Parathyroid adenoma (tissue), 2 donors: ENCODE results near the gene PTPRM.

Experiments used
- H2AFZ ChIP-seq: fragments of 300-600 bp; sonication (generic); one replicate; pipeline ENCODE4 v1.7.0; 2017; ENCODE audit warnings: antibody characterized with exemption, mild to moderate bottlenecking
- H3K27ac ChIP-seq: fragments of 300-600 bp; sonication (generic); one replicate; pipeline ENCODE4 v1.7.0; 2017
- H3K27me3 ChIP-seq: fragments of 300-600 bp; sonication (generic); one replicate; pipeline ENCODE4 v1.7.0; 2017; ENCODE audit warnings: low read length; ENCODE audit not compliant: control insufficient read depth, insufficient read depth
- H3K36me3 ChIP-seq: fragments of 300-600 bp; sonication (generic); one replicate; pipeline ENCODE4 v1.7.0; 2017; ENCODE audit warnings: low read length; ENCODE audit not compliant: control insufficient read depth, insufficient read depth
- H3K4me1 ChIP-seq: fragments of 300-600 bp; sonication (generic); one replicate; pipeline ENCODE4 v1.7.0; 2017; ENCODE audit warnings: control low read depth
- H3K4me2 ChIP-seq: fragments of 300-600 bp; sonication (generic); one replicate; pipeline ENCODE4 v1.7.0; 2017; ENCODE audit warnings: low read length
- H3K4me3 ChIP-seq: fragments of 300-600 bp; sonication (generic); one replicate; pipeline ENCODE4 v1.7.0; 2017; ENCODE audit warnings: low read depth, low read length
- H3K79me2 ChIP-seq: fragments of 300-600 bp; sonication (generic); one replicate; pipeline ENCODE4 v1.7.0; 2017; ENCODE audit warnings: control low read depth
- H3K9ac ChIP-seq: fragments of 300-600 bp; sonication (generic); one replicate; pipeline ENCODE4 v1.7.0; 2017; ENCODE audit warnings: mild to moderate bottlenecking
- H3K9me3 ChIP-seq: fragments of 300-600 bp; sonication (generic); one replicate; pipeline ENCODE4 v1.7.0; 2017; ENCODE audit warnings: low read length; ENCODE audit not compliant: control insufficient read depth
- TF ChIP-seq, protein P1 (sequence below): fragments of 300-600 bp; sonication (generic); IDR thresholded peaks from one replicate; pipeline ENCODE4 v1.7.0; 2017; ENCODE audit warnings: antibody characterized with exemption, mild to moderate bottlenecking
- donor health status: primary hyperparathyroidism.

Gene PTPRM

DNA sequence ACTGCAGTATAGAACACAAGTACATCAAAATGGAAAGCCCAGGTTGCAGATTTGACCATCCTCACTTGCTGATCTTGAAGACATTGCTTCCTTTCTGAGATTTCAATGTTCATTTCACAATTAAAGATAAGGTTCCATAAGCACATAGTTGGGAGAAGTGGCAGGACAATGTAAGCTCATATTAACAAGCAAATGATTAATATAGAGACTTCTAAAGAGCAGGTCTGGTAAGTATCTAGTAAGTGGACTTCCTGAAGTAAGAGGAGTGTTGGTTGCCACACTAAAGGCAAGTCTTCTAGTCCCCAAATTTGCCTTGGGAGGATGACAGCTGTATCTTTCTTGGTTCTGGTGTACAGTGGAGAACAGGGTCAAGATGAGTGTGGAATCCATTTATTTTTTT is 1.4 kb upstream of the PTPRM start:
- Histone ChIP-seq H3K4me2 (no peak overlapping the region), H3K79me2 (peaks cover 4% of the 10 kb centered on the region), H3K36me3 (no peaks in the 10 kb centered on the region), H2AFZ (peak overlapping the region; percentile 89), H3K27ac (peak overlapping the region; percentile 72), H3K9ac (no peak overlapping the region), H3K9me3 (no peaks in the 10 kb centered on the region), H3K4me1 (peaks cover 8% of the 10 kb centered on the region), H3K27me3 (no peaks in the 10 kb centered on the region), H3K4me3 (no peak overlapping the region)
- TF ChIP-seq, protein P1, sequence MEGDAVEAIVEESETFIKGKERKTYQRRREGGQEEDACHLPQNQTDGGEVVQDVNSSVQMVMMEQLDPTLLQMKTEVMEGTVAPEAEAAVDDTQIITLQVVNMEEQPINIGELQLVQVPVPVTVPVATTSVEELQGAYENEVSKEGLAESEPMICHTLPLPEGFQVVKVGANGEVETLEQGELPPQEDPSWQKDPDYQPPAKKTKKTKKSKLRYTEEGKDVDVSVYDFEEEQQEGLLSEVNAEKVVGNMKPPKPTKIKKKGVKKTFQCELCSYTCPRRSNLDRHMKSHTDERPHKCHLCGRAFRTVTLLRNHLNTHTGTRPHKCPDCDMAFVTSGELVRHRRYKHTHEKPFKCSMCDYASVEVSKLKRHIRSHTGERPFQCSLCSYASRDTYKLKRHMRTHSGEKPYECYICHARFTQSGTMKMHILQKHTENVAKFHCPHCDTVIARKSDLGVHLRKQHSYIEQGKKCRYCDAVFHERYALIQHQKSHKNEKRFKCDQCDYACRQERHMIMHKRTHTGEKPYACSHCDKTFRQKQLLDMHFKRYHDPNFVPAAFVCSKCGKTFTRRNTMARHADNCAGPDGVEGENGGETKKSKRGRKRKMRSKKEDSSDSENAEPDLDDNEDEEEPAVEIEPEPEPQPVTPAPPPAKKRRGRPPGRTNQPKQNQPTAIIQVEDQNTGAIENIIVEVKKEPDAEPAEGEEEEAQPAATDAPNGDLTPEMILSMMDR = no peak

DNA sequence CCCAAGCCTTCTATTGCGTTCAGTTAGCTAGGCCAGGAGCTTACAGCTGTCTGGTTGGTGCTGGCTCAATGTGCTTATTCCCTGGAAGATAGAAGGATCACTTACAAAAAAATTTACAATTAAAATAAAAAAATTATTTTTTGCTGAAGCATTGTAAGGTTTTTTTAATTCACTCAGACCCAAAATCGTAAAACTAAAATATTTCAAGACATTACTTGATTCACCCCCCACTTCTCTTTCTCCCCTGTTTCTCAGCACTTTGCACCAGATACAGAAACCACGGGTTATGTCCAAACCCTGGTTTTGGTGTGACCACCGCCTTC is 911 bp upstream of the PTPRM start:
- H3K9ac ChIP-seq = no peak overlapping the region
- peak overlapping the region; percentile 60 for H3K4me3 ChIP-seq
- H3K27ac ChIP-seq = peak overlapping the region; percentile 72
- no peaks in the 10 kb centered on the region for H3K9me3 ChIP-seq
- TF ChIP-seq, protein P1 = no peak
- no peaks in the 10 kb centered on the region for H3K27me3 ChIP-seq
- peak overlapping the region; percentile 89 for H2AFZ ChIP-seq
- H3K79me2 ChIP-seq = peaks cover 4% of the 10 kb centered on the region
- H3K4me1 ChIP-seq = peaks cover 8% of the 10 kb centered on the region
- H3K36me3 ChIP-seq = no peaks in the 10 kb centered on the region
- H3K4me2 ChIP-seq = peak overlapping the region; percentile 70

DNA sequence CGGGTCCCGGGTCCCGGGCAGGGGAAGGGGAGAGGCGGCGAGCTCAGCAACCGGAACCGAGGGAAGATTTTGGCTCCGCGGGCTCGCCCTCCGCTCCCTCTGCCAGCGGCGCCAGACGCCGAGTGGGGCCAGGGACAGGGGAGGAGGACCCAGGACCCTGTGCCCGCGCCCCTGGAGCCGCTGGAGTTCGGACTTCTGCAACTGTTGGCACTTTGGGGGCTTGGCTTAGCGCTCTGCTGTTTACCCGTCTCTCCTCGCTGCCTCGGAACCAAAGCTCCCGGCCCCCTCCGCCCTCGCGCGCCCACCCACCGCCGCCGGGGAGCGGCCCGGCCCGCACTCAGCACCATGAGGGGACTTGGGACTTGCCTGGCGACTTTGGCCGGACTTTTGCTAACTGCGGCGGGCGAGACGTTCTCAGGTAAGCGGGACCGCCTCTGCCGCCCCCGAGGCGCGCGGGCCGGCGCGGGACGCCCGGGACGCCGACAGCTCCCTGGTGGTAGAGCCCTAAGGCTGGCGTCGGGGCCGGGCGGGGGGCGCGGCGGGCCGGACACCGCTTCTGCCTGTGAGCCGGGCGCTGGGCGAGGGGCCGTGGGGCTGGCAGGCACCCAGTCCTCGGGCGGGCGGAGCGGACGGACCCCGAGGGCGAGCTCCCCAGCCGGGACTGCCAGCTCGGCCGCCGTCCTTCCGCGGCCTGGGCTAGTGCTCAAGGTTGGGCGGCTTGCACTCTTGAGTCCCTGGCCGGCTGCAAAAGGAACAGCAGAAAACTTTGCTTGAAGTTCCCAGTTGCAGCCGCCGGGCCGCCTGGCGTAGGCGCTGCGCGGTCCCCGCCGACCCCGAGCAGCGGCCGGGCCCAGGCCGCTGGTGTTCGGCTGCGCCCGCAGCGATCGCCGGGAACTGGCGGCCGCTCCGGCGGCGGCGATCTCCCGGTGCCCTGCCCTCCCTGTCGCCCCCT is 634 bp downstream of the PTPRM start:
- peak overlapping the region; percentile 75 for H3K4me3 ChIP-seq
- peak overlapping the region; percentile 85 for H3K4me2 ChIP-seq
- no peaks in the 10 kb centered on the region for H3K36me3 ChIP-seq
- peaks cover 8% of the 10 kb centered on the region for H3K4me1 ChIP-seq
- H3K27me3 ChIP-seq = no peaks in the 10 kb centered on the region
- TF ChIP-seq, protein P1 = no peak
- H3K9me3 ChIP-seq = no peaks in the 10 kb centered on the region
- H2AFZ ChIP-seq = peak overlapping the region; percentile 95
- peaks cover 2% of the 10 kb centered on the region for H3K79me2 ChIP-seq
- peak overlapping the region; percentile 75 for H3K27ac ChIP-seq
- H3K9ac ChIP-seq = peak overlapping the region; percentile 48

DNA sequence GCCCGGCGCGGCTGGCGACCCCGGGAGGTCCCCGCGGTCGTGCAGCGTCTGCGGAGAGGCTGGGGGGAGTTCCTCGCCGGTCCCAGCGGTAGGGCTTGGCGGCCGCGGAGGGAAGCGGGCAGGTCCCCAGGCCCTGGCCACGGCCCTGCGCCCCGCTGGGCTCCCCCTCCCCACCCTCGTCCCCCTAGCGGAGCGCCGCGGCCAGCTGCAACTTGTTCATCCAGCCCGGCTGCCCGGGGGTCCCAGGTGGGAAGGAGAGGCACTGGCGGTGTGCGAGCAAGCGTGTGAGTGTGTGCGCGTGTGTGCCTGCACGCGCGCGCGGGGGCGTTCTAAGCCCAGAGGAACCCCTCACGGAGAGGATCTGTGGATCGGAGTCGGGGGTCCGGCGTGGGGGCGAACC is 1.3 kb downstream of the PTPRM start:
- Histone ChIP-seq H2AFZ (peak overlapping the region; percentile 95), H3K79me2 (peaks cover 4% of the 10 kb centered on the region), H3K9ac (no peak overlapping the region), H3K9me3 (no peaks in the 10 kb centered on the region), H3K4me1 (peaks cover 8% of the 10 kb centered on the region), H3K36me3 (no peaks in the 10 kb centered on the region), H3K4me2 (peak overlapping the region; percentile 85), H3K27ac (no peak overlapping the region), H3K27me3 (no peaks in the 10 kb centered on the region), H3K4me3 (peak overlapping the region; percentile 75)
- TF ChIP-seq, protein P1 = no peak
